ENCODE measurements around the gene RAET1G. TPM values are rescaled to one million over a fixed set of nuclear protein-coding genes. Genes with fewer than 3 reads are reported as not detected.
"Not testable (repeated sequence)": the region's sequence is repeated elsewhere in the genome, so short reads cannot be mapped to it uniquely, and the experiment has no call there.

RAET1G gene
- polyA plus RNA-seq, 1 donor = 0.28 TPM

DNA sequence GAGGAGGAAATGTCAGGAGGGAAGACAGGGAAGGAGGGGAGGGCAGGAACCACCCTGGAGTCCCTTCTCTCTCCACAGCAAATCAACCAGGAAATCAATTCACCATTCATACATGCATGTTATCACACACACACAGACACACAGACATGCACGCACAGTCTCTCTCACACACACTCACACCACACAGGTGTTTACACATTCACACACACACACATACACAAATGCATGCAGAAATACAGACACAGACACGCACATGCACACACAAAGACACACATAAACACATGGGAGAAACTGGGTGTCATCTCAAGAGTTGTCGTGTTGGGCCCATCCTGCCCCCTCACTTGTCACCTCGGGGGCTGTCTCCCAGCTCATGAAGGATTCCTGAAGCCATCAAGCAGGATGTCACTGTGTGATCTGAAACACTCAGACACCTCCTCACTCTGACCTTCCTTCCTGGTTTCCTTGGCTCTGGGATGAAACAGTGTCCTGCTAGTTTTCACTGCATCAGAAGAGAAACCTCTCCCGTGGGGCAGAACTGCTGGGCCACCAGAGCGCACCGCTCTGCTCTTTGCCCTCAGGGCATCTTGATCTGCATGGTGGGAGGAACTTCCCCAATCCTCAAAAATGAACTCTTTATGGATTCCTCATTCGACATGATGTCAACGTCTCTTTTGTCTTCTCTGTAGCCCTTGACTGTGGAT lies 9.2 kb downstream of the RAET1G start:
- no CpG with 5 or more reads among the region's 9 CpGs for WGBS (ENCODE audit: insufficient coverage, low lambda C conversion rate)
- no peaks in the 10 kb centered on the region for H3K36me3 ChIP-seq (ENCODE audit: control insufficient read depth, insufficient read depth, low read length)
- no peak overlapping the region for H3K27ac ChIP-seq (ENCODE audit: low read length)
- no peaks in the 10 kb centered on the region for H3K27me3 ChIP-seq (ENCODE audit: control insufficient read depth, insufficient read depth, low read length)
- no peak for DNase-seq
- no peaks in the 10 kb centered on the region for H3K4me1 ChIP-seq (ENCODE audit: control insufficient read depth, insufficient read depth, low read length)
- no peak overlapping the region for H3K4me3 ChIP-seq (ENCODE audit: low read length)
- H3K9me3 ChIP-seq (ENCODE audit: control insufficient read depth, low read depth, low read length) = peaks cover 4% of the 10 kb centered on the region

DNA sequence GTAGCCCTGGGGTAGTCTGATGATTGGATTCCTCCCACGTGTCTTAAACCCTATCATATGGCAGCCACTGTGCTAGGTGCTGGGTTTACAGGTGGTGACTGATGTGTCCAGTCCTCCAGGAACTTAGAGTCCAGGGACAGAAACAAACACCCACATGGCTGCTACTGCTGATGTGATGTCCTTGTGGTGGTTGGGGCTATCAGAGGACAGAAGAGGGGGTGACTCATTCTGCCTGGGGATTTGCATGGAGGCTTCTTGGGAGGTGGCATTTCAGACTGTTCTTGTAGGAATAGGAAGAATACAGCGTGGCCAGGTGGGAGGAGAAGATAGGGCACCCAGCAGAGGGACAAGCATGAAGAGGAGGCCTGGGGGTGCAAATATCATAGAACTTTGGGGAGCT lies 9.8 kb downstream of the RAET1G start:
- Histone ChIP-seq H3K9me3 (ENCODE audit: control insufficient read depth, low read depth, low read length) (peaks cover 7% of the 10 kb centered on the region), H3K4me1 (ENCODE audit: control insufficient read depth, insufficient read depth, low read length) (no peaks in the 10 kb centered on the region), H3K36me3 (ENCODE audit: control insufficient read depth, insufficient read depth, low read length) (no peaks in the 10 kb centered on the region), H3K27ac (ENCODE audit: low read length) (no peak overlapping the region), H3K27me3 (ENCODE audit: control insufficient read depth, insufficient read depth, low read length) (no peaks in the 10 kb centered on the region), H3K4me3 (ENCODE audit: low read length) (no peak overlapping the region)
- DNase-seq = no peak
- no CpG with 5 or more reads among the region's 2 CpGs for WGBS (ENCODE audit: insufficient coverage, low lambda C conversion rate)

DNA sequence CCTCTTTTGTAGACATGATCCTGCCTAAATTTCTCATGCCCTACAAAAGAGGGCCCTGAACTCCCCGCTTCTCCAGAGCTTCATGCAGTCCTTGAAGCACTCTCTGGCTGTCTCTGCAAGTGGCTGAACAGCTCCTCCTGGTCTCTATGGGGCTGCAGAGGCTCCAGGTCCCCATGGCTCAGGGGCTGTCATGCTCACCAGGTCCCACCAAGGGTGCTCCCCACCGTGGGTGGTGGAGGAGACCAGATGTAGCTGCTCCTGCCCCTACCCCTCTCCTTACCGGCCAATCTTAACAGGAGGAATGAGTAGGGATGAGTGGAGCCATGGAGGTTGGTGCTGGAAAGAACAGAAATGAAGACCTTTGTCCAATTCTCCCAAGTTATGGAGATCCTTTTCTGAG lies 10.2 kb downstream of the RAET1G start:
- not testable (repeated sequence) for H3K27ac ChIP-seq (ENCODE audit: low read length); H3K4me3 ChIP-seq (ENCODE audit: low read length); DNase-seq; H3K4me1 ChIP-seq (ENCODE audit: control insufficient read depth, insufficient read depth, low read length); H3K27me3 ChIP-seq (ENCODE audit: control insufficient read depth, insufficient read depth, low read length); H3K36me3 ChIP-seq (ENCODE audit: control insufficient read depth, insufficient read depth, low read length); H3K9me3 ChIP-seq (ENCODE audit: control insufficient read depth, low read depth, low read length)
- WGBS (ENCODE audit: insufficient coverage, low lambda C conversion rate) = no CpG with 5 or more reads among the region's 3 CpGs

DNA sequence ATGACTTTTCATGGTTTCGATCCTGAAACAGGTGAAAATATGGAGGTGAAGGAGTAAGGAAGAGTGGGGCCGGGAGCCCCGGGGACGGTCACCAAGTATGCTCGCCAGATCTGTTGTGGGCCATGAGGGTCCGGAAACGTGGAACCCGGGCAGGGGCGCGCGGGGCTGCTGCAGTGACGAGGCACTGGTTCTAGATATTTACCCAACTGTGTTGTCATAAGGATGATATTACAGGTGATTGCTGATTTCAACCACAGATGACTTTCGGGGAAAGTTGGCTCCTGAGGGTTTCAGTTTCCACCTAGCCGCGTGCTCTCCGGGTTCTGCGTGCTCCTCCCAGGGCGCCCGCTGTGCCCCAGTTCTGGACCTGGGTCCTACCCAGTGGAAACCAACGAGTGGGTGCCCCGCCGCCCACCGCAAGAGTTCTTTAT lies 12.2 kb downstream of the RAET1G start:
- H3K27ac ChIP-seq (ENCODE audit: low read length) = no peak overlapping the region
- H3K27me3 ChIP-seq (ENCODE audit: control insufficient read depth, insufficient read depth, low read length) = no peaks in the 10 kb centered on the region
- DNase-seq = no peak
- H3K9me3 ChIP-seq (ENCODE audit: control insufficient read depth, low read depth, low read length) = peaks cover 7% of the 10 kb centered on the region
- 95% methylated on average over 4 of the region's 23 CpGs for WGBS (ENCODE audit: insufficient coverage, low lambda C conversion rate)
- no peak overlapping the region for H3K4me3 ChIP-seq (ENCODE audit: low read length)
- H3K36me3 ChIP-seq (ENCODE audit: control insufficient read depth, insufficient read depth, low read length) = no peaks in the 10 kb centered on the region
- H3K4me1 ChIP-seq (ENCODE audit: control insufficient read depth, insufficient read depth, low read length) = no peaks in the 10 kb centered on the region

DNA sequence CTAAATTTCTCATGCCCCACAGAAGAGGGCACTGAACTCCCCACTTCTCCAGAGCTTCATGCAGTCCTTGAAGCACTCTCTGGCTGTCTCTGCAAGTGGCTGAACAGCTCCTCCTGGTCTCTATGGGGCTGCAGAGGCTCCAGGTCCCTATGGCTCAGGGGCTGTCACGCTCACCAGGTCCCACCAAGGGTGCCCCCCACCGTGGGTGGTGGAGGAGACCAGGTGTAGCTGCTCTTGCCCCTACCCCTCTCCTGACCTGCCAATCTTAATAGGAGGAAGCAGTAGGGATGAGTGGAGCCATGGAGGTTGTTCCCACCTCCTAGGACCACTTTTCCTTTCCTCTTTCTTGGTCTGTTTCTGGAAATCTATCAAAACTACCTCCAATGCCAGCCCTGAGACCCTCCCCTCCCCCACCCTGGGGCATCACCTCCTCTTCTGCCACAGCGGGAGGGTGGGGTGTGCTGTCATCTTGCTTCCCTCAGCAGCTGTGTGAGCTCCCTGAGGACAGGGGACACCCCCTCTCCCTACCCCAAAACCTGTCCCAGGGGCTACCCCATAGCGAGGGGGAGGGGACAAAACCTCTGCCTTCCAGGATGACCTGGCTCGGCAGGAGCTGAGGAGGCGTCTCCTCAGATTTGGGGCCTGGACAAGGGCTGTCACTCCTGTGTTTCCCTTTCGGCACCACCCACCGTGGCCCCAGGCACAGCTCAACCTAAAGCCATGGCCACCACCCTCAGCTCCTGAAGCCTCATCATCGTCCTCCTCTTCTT lies 13.0 kb downstream of the RAET1G start:
- WGBS (ENCODE audit: insufficient coverage, low lambda C conversion rate) = no CpG with 5 or more reads among the region's 9 CpGs
- Histone ChIP-seq H3K27me3 (ENCODE audit: control insufficient read depth, insufficient read depth, low read length) (no peaks in the 10 kb centered on the region), H3K4me3 (ENCODE audit: low read length) (no peak overlapping the region), H3K9me3 (ENCODE audit: control insufficient read depth, low read depth, low read length) (peaks cover 7% of the 10 kb centered on the region), H3K4me1 (ENCODE audit: control insufficient read depth, insufficient read depth, low read length) (no peaks in the 10 kb centered on the region), H3K27ac (ENCODE audit: low read length) (no peak overlapping the region), H3K36me3 (ENCODE audit: control insufficient read depth, insufficient read depth, low read length) (no peaks in the 10 kb centered on the region)
- no peak for DNase-seq

DNA sequence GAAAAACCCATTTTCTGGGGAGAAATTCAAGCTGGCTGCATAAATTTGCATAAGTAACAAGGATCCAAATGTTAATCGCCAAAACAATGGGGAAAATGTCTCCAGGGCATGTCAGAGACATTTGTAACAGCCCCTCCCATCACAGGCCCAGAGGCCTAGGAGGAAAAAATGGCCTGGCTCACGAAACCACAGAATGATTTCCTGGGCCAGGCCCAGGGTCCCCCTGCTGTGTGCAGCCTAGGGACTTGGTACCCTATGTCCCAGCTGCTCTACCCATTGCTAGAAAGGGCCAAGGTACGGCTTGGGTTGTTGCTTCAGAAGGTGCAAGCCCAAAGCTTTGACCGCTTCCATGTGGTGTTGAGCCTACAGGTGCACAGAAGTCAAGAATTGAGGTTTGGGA lies 14.4 kb downstream of the RAET1G start:
- not testable (repeated sequence) for H3K27me3 ChIP-seq (ENCODE audit: control insufficient read depth, insufficient read depth, low read length); DNase-seq; H3K27ac ChIP-seq (ENCODE audit: low read length); H3K4me1 ChIP-seq (ENCODE audit: control insufficient read depth, insufficient read depth, low read length); H3K4me3 ChIP-seq (ENCODE audit: low read length); H3K9me3 ChIP-seq (ENCODE audit: control insufficient read depth, low read depth, low read length); H3K36me3 ChIP-seq (ENCODE audit: control insufficient read depth, insufficient read depth, low read length)
- no CpG with 5 or more reads among the region's 4 CpGs for WGBS (ENCODE audit: insufficient coverage, low lambda C conversion rate)

DNA sequence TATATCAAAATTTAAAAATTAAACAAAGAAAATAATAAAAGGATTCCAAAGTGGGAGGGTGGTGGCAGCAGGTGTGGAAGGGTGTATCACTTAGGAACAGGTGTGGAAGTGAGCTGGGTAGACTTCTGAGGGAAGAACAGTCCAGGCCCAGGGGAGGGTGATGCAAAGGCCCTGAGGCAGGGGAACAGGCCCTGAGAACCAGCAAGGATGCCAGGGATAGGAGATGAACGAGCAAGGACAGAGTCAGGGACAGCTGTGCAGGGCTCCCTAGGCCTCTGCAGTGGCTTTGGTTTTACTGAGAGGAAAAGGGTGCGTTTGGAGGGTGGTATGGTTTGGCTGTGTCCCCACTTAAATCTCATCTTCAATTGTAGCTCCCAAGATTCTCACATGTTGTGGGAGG lies 15.6 kb downstream of the RAET1G start:
- no peak for DNase-seq
- no peaks in the 10 kb centered on the region for H3K4me1 ChIP-seq (ENCODE audit: control insufficient read depth, insufficient read depth, low read length)
- no peak overlapping the region for H3K4me3 ChIP-seq (ENCODE audit: low read length)
- H3K27me3 ChIP-seq (ENCODE audit: control insufficient read depth, insufficient read depth, low read length) = no peaks in the 10 kb centered on the region
- H3K9me3 ChIP-seq (ENCODE audit: control insufficient read depth, low read depth, low read length) = peaks cover 7% of the 10 kb centered on the region
- no CpG with 5 or more reads among the region's 2 CpGs for WGBS (ENCODE audit: insufficient coverage, low lambda C conversion rate)
- no peaks in the 10 kb centered on the region for H3K36me3 ChIP-seq (ENCODE audit: control insufficient read depth, insufficient read depth, low read length)
- H3K27ac ChIP-seq (ENCODE audit: low read length) = no peak overlapping the region

DNA sequence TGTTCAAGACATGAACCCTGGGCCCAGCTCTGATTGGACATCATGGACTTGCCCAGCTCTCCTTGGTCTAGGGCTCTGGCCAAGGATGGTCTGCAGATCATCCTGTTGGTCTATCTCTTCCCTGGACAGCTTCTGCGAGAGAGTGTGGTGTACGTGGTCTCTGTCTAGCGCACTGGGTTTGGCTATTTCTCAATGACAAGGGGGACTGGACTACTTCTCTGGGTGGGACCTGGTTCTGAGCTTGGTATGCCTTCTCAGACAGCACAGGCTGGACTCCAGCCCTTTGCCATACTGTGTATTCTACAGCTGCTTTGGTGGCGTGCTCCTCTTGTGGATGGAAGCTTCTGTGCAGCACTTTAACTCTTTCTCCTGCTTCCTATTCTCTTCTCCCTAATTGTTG lies 16.5 kb downstream of the RAET1G start:
- no peaks in the 10 kb centered on the region for H3K4me1 ChIP-seq (ENCODE audit: control insufficient read depth, insufficient read depth, low read length)
- no peak overlapping the region for H3K27ac ChIP-seq (ENCODE audit: low read length)
- no peak overlapping the region for H3K4me3 ChIP-seq (ENCODE audit: low read length)
- 80% methylated on average over 1 of the region's 4 CpGs for WGBS (ENCODE audit: insufficient coverage, low lambda C conversion rate)
- DNase-seq = no peak
- peaks cover 7% of the 10 kb centered on the region for H3K9me3 ChIP-seq (ENCODE audit: control insufficient read depth, low read depth, low read length)
- H3K36me3 ChIP-seq (ENCODE audit: control insufficient read depth, insufficient read depth, low read length) = no peaks in the 10 kb centered on the region
- H3K27me3 ChIP-seq (ENCODE audit: control insufficient read depth, insufficient read depth, low read length) = no peaks in the 10 kb centered on the region

DNA sequence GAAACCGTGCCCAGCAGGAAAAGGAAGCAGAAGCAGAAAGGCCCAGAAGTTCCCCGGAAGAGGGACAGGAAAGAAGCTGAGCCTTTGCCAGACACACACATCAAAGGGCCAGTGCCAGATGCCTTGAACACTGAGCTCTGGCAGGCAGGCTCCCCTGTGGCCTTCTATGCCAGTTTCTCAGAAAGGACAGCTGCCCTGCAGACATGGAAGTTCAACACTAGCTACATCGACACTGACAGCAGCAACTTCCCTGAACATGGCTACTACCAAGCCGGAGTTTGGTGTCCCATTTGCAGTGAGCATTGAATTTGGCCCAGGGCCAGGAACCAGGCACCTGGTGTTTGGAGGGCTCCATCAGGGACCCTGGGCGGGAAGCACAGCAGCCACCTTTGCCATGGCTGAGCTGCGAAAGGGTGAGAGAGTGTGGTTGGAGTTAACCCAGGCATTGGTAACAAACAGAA lies 17.0 kb downstream of the RAET1G start:
- H3K9me3 ChIP-seq (ENCODE audit: control insufficient read depth, low read depth, low read length) = peaks cover 7% of the 10 kb centered on the region
- H3K4me1 ChIP-seq (ENCODE audit: control insufficient read depth, insufficient read depth, low read length) = no peaks in the 10 kb centered on the region
- DNase-seq = no peak
- no peaks in the 10 kb centered on the region for H3K27me3 ChIP-seq (ENCODE audit: control insufficient read depth, insufficient read depth, low read length)
- no peak overlapping the region for H3K4me3 ChIP-seq (ENCODE audit: low read length)
- H3K36me3 ChIP-seq (ENCODE audit: control insufficient read depth, insufficient read depth, low read length) = no peaks in the 10 kb centered on the region
- WGBS (ENCODE audit: insufficient coverage, low lambda C conversion rate) = no CpG with 5 or more reads among the region's 6 CpGs
- H3K27ac ChIP-seq (ENCODE audit: low read length) = no peak overlapping the region

DNA sequence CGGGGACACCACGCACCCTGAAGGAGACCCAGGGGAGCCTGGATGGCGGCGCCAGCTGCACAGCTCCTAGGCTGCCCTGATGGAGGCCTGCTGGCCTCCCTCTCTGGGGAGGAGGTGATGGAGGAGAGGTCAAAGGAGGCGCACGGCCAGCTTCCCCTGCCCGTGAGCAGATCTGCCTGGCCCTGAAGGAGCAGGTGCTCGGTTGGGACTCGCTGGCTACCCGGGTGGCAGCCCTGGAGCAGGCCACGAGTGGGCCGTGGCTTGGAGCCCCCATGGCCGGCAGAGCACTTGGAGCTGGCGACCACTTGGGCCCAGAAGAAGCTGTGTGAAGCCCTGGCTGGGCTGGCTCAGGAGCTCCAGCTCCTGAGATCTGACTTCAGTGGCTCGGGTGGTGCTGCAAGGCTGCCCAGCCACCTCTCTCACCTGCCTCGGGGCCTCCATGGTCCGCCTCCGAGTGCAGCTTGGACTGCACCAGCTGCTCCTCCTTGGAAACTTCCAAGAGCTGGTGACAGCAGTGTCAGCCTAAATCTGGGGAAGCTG lies 17.5 kb downstream of the RAET1G start:
- H3K4me3 ChIP-seq (ENCODE audit: low read length) = no peak overlapping the region
- WGBS (ENCODE audit: insufficient coverage, low lambda C conversion rate) = no CpG with 5 or more reads among the region's 18 CpGs

More for the DNA sequence above, 17.5 kb downstream of the RAET1G start:
- no peaks in the 10 kb centered on the region for H3K27me3 ChIP-seq (ENCODE audit: control insufficient read depth, insufficient read depth, low read length)
- H3K36me3 ChIP-seq (ENCODE audit: control insufficient read depth, insufficient read depth, low read length) = no peaks in the 10 kb centered on the region
- H3K27ac ChIP-seq (ENCODE audit: low read length) = no peak overlapping the region
- DNase-seq = no peak
- peaks cover 7% of the 10 kb centered on the region for H3K9me3 ChIP-seq (ENCODE audit: control insufficient read depth, low read depth, low read length)
- H3K4me1 ChIP-seq (ENCODE audit: control insufficient read depth, insufficient read depth, low read length) = no peaks in the 10 kb centered on the region

Measured in large intestine (tissue), 3 donors.